ENCODE results near the gene MRPL20. TPM values are rescaled to one million over a fixed set of nuclear protein-coding genes. Genes with fewer than 3 reads are reported as not detected.

The MRPL20 gene
- polyA plus RNA-seq, 1 experiment, result 84.8 TPM

DNA sequence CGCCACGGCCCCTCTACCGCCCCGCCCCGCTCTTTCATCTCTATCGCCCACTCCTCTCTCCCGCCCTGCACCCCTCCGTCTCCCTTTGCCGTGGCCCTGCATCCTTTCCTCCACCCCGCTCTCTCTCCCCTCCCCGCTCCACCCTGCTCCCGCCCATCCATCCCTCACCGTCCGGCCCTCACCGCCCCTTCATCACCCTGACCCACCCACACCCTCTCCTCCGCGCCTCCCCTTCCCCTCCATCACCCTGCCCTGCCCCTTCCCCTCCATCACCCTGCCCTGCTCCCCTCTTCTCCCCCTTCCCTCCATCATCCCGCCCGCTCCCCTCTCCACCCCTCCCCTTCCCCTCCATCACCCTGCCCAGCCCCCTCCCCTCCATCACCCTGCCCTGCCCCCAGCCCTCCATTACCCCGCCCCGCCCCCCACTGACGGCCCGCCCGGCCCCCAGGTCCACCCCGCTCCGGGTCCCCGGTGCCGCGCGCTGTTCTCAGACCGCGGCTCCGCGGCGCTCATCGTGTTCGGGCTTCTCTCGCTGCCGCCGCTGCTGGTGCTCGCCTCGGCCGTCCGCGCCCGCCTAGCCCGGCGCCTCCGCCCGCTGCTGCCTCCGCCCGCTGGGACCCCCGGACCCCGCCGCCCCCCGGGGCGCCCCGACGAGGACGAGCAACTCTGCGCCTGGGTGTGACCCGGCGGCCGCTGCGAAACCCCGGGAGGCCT lies 20.2 kb upstream of the MRPL20 start:
- POLR2A ChIA-PET, result no interaction called here
- CTCF ChIA-PET, result no interaction called here
- DNase-seq (ENCODE audit: low read depth), result no peak
- TF ChIP-seq, protein P1, sequence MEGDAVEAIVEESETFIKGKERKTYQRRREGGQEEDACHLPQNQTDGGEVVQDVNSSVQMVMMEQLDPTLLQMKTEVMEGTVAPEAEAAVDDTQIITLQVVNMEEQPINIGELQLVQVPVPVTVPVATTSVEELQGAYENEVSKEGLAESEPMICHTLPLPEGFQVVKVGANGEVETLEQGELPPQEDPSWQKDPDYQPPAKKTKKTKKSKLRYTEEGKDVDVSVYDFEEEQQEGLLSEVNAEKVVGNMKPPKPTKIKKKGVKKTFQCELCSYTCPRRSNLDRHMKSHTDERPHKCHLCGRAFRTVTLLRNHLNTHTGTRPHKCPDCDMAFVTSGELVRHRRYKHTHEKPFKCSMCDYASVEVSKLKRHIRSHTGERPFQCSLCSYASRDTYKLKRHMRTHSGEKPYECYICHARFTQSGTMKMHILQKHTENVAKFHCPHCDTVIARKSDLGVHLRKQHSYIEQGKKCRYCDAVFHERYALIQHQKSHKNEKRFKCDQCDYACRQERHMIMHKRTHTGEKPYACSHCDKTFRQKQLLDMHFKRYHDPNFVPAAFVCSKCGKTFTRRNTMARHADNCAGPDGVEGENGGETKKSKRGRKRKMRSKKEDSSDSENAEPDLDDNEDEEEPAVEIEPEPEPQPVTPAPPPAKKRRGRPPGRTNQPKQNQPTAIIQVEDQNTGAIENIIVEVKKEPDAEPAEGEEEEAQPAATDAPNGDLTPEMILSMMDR (IDR thresholded peaks at IDR 0.05; ENCODE audit: insufficient read depth, low read depth, low read length), result no peak
- no peaks in the 10 kb centered on the region for H3K36me3 ChIP-seq (ENCODE audit: control insufficient read depth, insufficient read depth, low read length)
- no peaks in the 10 kb centered on the region for H3K27me3 ChIP-seq (ENCODE audit: control insufficient read depth, insufficient read depth, low read length)
- H3K4me3 ChIP-seq (ENCODE audit: low read depth, low read length), result peak overlapping the region; percentile 24

GRCh38 chr1:1426496-1427105 lies 19.5 kb upstream of the MRPL20 start:
- ChIA-PET POLR2A (no interaction called here), CTCF (no interaction called here)
- H3K36me3 ChIP-seq (ENCODE audit: control insufficient read depth, insufficient read depth, low read length), result no peaks in the 10 kb centered on the region
- TF ChIP-seq, protein P1 (IDR thresholded peaks at IDR 0.05; ENCODE audit: insufficient read depth, low read depth, low read length), result no peak
- no peak overlapping the region for H3K4me3 ChIP-seq (ENCODE audit: low read depth, low read length)
- DNase-seq (ENCODE audit: low read depth), result no peak
- H3K27me3 ChIP-seq (ENCODE audit: control insufficient read depth, insufficient read depth, low read length), result no peaks in the 10 kb centered on the region

DNA sequence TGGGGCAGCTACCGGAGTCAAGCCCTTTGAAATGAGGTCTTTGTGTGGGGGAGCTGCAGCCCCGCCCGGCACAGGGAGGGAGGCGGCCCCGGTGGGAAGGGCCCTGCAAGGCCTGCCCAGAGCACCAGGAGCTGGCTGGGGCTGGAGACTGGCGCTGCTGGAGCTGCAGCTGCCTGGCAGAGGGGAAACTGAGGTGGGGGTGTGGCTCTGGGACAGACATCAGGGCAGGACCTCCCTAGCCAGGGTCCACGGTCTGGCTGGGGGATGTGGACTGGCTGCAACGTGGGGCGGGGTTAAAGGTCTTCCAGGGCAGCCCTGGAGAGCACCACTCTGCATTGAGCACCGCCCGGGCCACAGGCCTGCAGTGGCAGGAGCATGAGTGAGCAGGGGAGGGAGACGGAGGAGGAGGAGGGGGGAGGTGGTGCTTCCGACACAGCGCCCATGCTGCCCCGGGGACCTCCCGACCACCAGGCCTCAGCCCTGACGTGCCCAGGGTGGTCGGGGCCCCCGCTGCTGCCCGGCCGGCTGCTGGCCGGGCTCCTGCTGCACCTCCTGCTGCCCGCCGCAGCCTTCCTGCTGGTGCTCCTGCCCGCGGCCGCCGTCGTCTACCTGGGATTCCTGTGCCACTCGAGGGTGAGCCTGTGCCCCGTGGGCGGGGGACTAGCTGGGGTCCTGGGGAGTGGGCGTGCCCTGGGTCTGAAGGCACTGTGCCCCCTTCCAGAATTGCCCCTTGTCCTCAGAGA lies 18.8 kb upstream of the MRPL20 start:
- ChIA-PET CTCF (interaction anchor here (0.6 kb wide), 1 partner anchor 27 kb away, joined by 3 read pairs; the partner anchor contains the start of gene CCNL2), POLR2A (no interaction called here)
- TF ChIP-seq, protein P1 (IDR thresholded peaks at IDR 0.05; ENCODE audit: insufficient read depth, low read depth, low read length), result no peak
- H3K27me3 ChIP-seq (ENCODE audit: control insufficient read depth, insufficient read depth, low read length), result no peaks in the 10 kb centered on the region
- H3K4me3 ChIP-seq (ENCODE audit: low read depth, low read length), result no peak overlapping the region
- H3K36me3 ChIP-seq (ENCODE audit: control insufficient read depth, insufficient read depth, low read length), result no peaks in the 10 kb centered on the region
- DNase-seq (ENCODE audit: low read depth), result no peak

DNA sequence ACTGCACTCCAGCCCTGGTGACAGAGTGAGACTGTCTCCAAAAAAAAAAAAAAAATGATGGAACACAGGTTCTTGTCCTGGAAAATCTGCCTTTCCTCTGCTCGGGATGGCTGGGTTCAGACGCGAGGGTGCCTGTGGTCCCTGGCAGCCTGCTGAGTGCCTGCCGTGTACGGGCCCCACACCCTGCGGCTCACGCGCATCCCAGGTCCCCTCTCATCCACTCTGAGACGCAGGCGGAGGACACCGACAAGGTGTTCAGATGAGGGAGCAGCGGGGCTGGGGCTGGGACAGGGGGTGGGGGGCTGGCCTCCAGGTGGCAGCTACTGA lies 18.3 kb upstream of the MRPL20 start:
- DNase-seq (ENCODE audit: low read depth), result no peak
- no peak overlapping the region for H3K4me3 ChIP-seq (ENCODE audit: low read depth, low read length)
- TF ChIP-seq, protein P1 (IDR thresholded peaks at IDR 0.05; ENCODE audit: insufficient read depth, low read depth, low read length), result no peak
- H3K36me3 ChIP-seq (ENCODE audit: control insufficient read depth, insufficient read depth, low read length), result no peaks in the 10 kb centered on the region
- POLR2A ChIA-PET, result no interaction called here
- no peaks in the 10 kb centered on the region for H3K27me3 ChIP-seq (ENCODE audit: control insufficient read depth, insufficient read depth, low read length)
- CTCF ChIA-PET, result no interaction called here

- Histone ChIP-seq H3K36me3 (ENCODE audit: control insufficient read depth, insufficient read depth, low read length) (no peaks in the 10 kb centered on the region), H3K27me3 (ENCODE audit: control insufficient read depth, insufficient read depth, low read length) (no peaks in the 10 kb centered on the region), H3K4me3 (ENCODE audit: low read depth, low read length) (no peak overlapping the region)
- TF ChIP-seq, protein P1 (IDR thresholded peaks at IDR 0.05; ENCODE audit: insufficient read depth, low read depth, low read length), result no peak
- ChIA-PET POLR2A (no interaction called here), CTCF (interaction anchor here (0.9 kb wide), 1 partner anchor 13 kb away, joined by 3 read pairs; no protein-coding TSS in a partner anchor)
- DNase-seq (ENCODE audit: low read depth), result no peak
Measured at GRCh38 chr1:1424707-1425106, 17.6 kb upstream of the MRPL20 start.

All from BJ (cell line).